Kidney capillary endothelial cell (primary cell): ENCODE results near the gene TP53AIP1.
"Not testable (repeated sequence)": the region's sequence is repeated elsewhere in the genome, so short reads cannot be mapped to it uniquely, and the experiment has no call there.

Experiments used
- DNase-seq: peaks from one replicate; pipeline ENCODE4 v3.0.0-alpha.2; 2018; ENCODE audit warnings: low spot score

Gene TP53AIP1

DNA sequence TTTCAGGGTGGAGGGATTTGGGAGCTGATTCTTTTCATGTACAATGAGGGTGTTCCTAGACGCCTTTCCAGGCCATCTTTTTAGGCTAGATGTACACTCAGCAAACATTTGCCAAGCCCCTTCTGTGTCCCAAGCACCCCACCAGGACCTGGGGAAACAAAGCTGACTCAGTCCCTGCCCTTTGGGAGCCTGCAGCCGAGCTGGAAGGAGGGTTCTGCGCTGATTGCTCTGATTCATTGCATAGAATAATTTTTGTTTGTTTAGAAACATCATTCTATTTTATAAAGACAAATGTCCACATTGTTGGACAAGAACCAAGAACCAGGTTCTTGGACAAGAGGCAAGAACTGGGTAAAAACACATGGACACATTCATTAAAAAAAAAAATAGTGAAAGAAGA lies 16.7 kb downstream of the TP53AIP1 start:
- DNase-seq, result no peak

DNA sequence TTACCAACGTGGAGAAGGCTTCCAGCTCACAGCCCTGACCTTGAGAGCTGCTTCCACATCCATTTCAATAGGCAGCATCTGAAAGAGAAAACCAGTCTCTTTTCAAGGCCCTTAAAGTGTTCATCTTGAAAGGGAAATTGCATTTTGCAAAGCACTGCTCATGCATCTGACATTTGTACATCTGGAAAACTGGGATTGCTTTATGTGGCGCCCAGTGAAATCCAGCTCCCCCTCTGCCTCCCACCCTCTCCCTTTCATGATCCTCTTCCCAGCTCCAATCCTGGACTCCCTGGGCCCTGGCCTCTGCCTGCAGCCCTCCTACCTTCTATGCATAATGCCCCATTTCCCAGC lies 17.4 kb downstream of the TP53AIP1 start:
- DNase-seq, result no peak

DNA sequence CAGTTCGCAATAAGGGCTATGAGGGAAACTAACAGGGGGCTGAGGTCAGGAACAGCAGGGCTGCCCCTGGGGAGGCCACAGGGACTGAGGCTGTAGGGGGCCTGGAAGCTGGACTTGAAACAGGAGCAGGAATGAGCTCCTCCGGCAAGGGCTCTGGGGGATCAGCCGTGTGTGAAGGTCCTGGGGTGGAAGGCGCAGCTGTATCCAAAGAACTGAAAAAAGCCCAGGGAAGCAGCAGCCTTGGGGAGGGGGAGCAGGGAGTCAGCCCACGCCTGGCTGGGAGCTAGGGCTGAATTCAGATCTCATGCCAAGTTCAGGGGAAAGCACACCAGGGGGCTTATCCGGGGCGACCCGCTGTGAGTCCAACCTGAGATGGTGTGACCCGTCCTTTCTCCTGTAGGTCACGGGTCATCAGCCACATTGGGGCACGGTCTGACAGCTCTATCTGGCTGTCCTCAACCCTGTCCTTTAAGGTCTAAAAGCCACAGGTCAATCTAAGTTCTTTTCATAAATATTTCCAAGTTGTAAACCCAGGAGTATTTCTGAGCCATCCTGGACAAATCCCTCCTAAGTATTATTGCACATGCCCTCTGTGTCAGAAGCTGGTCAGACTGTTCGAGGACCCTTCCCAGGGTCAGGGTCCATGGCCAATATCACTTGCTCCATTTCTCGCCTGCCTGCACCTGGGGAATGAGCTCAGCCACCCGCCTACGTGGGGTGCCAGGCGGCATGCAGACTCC lies 18.0 kb downstream of the TP53AIP1 start:
- DNase-seq, result no peak

DNA sequence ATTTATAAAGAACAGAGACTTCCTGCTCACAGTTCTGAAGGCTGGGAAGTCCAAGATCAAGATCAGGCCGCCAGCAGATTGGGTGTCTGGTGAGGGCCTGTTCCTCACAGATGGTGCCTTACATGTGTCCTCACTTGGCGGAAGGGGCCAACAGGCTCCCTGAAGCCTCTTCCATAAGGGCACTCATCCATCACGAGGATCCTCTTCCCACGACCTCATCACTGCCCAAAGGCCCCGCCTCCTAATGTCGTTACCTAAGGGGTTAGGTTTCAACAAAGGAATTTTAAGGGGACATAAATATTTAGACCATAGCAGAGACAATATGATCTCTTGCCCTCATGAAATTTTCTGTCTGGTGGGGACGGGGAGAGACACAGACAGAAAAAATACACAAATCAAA lies 18.6 kb downstream of the TP53AIP1 start:
- DNase-seq, result no peak

DNA sequence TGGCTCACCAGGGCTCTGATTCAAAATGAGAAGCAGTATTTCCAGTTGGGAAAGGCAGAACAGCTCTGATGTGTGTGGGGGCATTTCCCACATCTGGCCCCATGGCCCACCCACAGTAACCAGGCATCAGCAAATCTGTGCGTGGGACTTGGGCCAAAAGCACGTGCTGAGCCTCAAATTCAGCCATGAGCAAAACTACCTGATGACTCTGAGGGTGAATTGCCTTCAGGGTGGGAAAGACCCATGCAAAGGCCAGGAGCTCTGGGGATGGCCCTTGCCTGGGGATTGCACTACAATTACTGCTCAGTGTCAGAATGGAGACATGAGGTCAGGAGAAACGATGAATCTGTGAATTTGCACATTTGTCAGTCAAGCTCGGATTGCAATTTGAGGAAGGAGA lies 20.9 kb downstream of the TP53AIP1 start:
- no peak for DNase-seq

DNA sequence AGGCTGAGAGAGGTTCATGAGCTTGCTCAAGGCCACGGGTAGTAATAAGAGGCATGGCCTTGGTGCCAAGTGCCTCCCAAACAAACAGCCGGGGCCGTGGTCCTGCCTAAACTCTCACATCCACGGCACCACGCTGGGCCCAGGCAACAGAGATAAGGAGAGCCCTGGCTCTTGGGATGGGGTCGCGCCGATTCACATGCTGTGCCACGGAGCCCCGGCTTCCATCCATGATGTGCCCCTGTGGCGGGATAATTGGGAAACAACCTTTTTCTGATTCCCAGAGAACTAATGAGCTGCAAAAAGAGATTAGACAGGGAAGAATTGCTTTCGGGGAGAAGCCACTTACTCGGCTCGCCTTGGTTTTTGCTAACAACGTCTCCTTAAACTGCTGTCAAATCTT lies 22.0 kb downstream of the TP53AIP1 start:
- no peak for DNase-seq

DNA sequence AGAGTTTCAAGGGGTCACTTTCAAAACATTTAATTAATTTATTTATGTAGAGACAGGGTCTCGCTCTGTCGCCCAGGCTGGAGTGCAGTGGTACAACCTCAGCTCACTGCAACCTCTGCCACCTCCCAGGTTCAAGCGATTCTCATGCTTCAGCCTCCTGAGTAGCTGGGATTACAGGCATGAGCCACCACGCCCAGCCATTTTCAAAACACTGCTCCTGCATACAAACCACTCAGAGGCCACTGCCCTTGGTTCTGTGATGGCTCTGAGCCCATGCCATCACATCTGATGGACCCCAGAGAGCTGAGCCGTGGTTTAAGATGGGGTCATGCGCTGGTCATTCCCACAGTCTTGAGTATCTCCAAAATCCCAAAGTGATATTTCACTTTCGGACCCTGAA lies 23.0 kb downstream of the TP53AIP1 start:
- DNase-seq, result not testable (repeated sequence)

DNA sequence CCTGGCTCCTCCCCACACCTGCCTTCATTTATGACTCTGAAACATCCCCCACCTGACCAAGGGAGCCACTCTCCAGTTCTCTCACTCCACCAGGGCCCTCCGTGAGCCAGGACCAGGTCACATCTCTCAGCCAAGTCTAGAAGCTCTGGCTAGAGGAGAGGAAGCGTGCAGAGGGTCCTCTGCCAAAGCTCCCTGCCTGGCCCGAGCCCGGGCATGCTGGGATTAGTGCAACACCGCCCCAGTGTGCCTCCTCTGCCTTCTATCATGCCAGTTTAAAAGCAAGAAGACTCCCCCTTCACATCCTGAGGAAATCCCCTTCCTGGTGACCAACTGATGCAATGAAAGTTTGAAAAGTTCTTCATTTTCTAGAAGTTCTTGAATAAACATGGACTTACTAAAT lies 23.5 kb downstream of the TP53AIP1 start:
- DNase-seq, result no peak

DNA sequence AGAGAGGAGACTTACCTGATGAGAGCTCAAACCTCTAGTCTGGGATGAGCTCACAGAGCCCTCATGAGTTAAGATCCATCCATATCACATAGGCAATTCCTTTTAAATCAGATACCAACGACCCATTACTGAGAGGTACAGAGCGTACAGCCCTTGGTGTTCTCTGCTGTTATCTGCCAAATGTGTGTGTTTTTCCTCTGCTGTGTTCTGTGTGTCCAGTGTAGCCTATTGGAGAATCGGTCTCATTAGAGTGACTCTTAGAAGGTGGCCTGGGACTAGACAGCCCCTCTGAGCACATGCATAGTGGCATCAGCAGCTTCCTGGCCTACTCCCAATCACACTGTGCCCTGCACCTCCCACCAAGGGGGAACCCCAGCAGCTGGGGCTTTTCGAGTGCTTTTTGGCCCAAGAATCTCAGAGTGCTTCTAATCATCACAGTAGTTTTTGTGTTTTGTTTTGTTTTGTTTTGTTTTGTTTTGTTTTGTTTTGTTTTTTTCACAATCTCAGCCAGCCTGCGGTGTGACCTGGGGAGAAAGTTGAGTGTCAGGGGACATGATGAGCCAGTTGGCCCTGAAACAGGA lies 25.4 kb downstream of the TP53AIP1 start:
- no peak for DNase-seq

DNA sequence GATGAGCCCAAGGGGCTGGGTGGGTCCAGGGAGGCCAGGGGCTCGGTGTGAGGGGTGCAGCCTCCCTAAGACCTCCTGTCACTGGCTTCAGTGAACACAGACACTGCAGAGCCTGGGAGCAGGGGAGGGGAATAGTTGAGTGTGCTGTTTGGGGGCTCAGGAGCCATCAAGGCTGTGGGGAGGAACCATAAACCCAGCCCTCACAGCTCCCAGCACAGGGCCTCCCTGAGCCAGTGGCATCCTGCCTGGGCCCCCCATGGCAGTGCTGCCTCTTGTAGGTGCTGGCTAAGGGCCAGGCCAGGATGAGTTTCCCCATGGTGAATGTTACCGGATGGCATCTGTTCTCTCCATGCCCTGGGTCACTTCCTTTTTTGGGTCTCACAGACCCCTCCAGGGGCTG lies 26.0 kb downstream of the TP53AIP1 start:
- DNase-seq, result no peak

DNA sequence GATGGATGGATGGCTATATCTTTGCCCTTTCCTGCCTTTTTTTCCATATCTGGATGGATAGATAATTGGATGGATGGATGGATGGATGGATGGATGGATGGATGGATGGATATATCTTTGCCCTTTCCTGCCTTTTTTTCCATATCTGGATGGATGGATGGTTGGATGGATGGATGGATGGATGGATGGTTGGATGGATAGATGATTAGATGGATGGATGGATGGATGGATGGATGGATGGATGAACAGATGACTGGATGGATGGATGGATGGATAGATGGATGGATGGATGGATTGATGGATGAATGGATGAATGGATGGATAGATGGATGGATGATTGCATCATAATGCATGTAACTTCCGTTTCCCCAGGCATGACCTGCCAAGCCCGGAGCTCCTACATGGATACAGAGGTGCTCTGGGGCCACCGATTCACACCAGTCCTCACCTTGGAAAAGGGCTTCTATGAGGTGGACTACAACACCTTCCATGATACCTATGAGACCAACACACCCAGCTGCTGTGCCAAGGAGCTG lies 26.6 kb downstream of the TP53AIP1 start:
- DNase-seq, result no peak

DNA sequence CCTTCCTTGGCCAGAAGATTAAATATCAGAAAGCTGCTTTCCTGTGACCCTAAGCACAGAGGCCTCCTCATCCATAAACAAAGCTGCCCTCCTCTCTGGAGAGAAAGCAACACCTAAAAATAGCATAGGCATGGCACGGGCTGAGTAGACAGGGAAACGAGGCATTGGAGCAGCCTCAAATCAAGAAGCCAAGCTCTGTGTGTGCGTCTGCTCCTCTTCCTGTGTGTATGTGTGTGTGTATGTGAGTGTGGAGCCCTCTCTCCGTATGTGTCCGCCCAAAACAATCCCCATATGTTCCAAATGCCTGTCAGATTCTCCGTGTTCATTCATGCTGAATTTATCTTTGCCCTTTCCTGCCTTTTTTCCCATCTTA lies 27.5 kb downstream of the TP53AIP1 start:
- DNase-seq, result no peak

DNA sequence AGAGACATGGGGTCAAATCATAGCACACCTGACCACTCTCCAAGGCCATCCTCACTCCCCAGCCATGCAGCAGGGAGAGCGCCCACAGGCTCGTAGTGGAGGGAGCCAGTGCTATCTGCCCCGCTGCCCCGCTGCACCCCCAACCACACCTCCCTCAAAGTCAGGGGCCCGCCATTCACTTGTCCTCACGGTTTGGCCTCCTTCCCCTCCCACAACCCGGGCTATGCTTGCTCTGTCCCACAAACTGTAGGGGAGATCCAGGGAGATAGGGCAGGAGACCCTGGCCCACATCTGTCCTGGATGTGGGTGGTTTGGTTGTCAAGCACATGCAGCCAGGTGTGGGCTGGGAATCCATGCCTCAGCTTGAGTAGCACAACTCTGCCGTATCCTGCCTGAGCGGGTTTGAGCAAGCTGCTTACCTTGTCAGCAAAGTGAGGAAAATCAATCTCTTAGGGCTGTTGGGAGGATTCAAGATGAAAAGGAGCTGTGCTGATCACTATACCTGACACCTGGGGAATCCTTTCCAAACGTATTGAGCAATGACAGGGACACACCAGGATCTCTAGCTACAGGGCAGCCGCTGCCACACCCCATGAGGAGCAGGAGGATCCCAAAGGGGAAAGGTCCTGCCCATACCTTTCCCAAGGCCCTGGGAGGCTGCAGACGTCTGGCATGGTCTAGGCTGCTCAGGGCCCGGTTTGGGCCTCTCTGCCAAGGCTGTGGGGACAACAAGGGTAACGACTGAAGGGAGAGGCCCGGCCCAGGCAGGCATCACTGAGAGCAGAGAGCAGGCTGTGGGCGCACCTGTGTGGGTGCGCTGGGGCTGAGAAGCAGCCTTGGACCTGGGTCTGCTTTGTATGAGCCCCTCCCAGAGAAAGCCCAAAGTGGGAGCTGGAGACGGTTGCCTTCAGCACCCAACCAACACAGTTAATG lies 28.2 kb downstream of the TP53AIP1 start:
- no peak for DNase-seq

DNA sequence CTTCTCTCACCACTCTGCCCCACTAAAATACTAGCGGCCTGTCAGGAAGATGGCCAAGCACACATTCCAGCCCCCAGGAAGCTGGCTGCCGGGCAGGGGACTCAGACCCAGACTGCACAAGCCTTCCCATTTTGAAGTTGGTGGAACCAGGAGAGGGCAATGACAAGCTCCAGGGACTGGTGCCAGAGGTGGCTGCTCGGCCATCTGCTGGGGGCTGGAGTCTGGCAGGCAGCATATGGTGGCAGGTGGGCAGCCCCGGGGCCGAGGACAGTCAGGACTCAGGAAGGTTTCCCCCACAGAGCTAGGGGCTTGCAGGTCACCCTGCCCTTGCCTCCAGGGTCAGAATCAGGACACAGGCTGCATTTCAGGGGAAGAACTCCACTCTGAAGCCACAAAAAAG lies 28.9 kb downstream of the TP53AIP1 start:
- no peak for DNase-seq

DNA sequence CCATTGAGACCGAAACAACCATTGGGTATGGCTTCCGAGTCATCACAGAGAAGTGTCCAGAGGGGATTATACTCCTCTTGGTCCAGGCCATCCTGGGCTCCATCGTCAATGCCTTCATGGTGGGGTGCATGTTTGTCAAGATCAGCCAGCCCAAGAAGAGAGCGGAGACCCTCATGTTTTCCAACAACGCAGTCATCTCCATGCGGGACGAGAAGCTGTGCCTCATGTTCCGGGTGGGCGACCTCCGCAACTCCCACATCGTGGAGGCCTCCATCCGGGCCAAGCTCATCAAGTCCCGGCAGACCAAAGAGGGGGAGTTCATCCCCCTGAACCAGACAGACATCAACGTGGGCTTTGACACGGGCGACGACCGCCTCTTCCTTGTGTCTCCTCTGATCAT lies 31.0 kb downstream of the TP53AIP1 start:
- no peak for DNase-seq

DNA sequence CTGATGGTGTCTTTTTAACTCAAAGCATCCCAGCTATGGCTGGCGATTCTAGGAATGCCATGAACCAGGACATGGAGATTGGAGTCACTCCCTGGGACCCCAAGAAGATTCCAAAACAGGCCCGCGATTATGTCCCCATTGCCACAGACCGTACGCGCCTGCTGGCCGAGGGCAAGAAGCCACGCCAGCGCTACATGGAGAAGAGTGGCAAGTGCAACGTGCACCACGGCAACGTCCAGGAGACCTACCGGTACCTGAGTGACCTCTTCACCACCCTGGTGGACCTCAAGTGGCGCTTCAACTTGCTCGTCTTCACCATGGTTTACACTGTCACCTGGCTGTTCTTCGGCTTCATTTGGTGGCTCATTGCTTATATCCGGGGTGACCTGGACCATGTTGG lies 31.4 kb downstream of the TP53AIP1 start:
- DNase-seq, result no peak

DNA sequence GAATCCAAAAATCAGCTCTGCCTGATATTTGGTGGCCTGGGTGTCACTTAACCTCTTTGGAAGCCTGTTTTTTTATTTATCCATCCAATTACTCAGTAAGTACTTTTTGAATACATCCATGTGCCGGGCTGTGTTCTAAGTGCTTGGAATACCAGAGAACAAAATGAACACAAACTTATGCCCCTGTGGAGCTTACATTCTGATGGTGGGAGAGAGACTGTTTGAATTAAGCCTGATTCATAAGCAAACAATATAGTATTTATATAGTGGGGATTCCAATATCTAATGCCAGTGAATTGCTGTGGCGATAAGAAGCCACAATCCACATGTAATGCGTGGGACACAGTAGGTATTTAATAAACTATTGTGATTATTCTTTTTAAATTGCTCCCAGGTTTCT lies 32.1 kb downstream of the TP53AIP1 start:
- no peak for DNase-seq

DNA sequence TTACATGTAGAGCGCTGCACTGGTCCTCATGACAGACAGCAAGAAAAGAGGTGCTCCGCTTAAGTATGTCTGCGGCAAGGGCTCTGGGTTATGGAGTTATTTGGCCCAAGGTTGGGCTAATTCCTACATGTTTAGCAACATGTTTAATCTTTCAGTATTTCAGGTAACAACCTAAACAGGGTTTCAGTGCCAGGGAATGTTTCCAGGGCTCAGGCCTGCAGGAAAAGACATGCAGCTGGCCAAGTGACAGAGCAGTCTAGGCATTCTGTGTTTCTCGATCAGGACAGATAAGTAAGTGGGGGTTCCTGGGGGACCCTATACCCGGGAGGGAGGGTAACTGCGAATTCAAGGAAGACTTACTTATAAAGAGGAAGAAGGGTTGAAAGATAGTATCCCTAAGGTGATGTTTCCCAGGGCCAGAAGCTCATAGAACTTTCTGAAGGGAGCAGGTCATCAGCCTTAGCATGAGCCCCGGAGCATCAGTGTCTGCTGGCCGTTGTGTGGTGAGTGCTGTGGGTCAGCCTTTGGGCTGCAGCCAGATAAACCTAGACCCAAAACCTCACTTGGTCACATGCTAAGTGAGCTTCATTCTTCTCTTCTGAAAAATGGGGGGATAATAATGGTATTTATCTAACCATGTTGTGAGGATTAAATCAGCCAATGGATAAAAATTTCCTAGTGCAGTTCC lies 33.1 kb downstream of the TP53AIP1 start:
- no peak for DNase-seq

DNA sequence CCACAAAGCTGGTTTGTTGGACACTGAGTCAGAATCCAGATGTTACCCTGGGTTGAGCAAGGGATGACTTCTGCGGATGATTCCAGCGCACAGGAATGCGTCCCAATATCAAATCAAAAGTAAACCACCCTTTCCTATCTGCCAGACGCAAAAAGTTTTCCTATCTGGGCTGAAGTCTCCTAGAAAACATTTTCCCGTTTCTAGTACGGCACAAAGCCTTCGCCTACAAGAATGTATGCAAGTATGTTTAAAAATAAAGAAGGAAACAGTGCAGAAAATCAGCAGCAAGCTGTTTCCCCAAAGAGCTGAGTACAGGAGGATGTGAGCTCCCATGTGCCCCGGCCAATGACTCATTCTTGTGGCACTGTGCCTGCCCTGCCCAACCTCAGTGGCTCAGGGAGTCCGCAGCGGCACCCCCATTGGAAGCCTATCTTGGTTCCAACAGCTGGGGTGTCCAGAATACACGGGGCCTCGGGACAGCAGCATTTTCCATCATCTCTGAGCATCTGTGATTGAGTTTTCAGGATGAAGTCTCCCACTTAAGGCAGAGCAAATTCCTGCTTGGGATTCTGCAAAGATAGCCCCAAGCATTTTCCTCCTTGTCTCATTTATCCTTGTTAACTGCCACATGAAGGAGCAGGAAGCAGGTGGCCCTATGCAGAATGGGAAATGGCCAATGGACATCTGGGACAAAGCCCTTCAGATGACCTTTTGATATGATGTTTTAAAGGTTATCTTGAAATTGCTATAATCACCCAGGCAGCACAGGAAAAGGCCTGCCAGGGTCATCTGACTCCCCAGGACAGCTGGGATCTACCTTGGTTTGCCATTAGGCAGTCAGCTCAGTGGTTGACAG lies 34.1 kb downstream of the TP53AIP1 start:
- peak; percentile 83 for DNase-seq

DNA sequence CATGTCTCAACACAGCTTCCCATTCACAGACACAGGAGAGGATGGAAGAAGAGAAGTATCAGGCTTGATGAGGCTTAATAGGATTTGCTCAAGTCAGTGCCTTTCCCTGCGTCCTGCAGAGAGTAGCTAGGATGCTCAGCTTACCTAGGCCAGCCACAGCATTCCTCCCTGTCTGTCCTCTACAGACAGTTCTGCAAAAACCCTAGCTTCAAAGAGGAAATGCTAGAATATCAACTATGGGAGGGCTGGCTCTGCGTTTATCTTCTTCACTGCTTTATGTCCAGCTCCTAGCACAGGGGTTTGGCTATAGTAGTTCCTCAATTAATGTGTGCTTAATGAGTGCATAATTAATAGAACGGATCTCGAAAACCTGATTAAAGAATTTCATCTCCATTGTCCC lies 35.1 kb downstream of the TP53AIP1 start:
- DNase-seq, result no peak
